ENCODE results near the gene SFSWAP. TPM values are rescaled to one million over a fixed set of nuclear protein-coding genes. Genes with fewer than 3 reads are reported as not detected.

SFSWAP gene
- polyA plus RNA-seq, 4 donors = 19.7 to 34.7 (median 33.4) TPM

DNA sequence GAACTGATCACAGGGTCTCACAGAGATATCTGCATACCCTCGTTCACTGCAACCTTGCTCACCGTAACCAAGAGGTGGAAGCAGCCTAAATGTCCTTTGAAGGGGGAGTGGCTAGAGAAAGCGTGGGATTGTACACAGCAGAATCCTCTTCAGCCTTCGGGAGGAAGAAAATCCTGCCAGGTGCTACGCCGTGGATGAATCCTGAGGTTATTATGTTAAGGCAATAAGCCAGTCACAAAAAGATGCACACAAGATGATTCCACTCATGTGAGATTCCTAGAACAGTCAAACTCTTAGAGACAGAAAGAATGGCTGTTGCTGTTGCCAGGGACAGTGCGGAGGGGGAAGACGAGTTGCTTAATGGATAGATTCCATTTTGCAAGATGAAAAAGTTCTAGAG lies 39.6 kb upstream of the SFSWAP start:
- Histone ChIP-seq H3K27me3 (ENCODE audit: control insufficient read depth in 3 of 3, insufficient read depth in 3 of 3, low read length in 3 of 3) (peaks cover 0 to 5% (median 0%) of the 10 kb centered on the region in 3 donors), H3K27ac (ENCODE audit: low read depth in 1 of 3, low read length in 2 of 3) (no peak overlapping the region), H3K4me3 (ENCODE audit: low read depth in 1 of 3, low read length in 3 of 3) (no peak overlapping the region), H3K9me3 (ENCODE audit: control insufficient read depth in 2 of 2, insufficient read depth in 1 of 2, low read depth in 1 of 2, low read length in 1 of 2) (peaks cover 0 to 3% of the 10 kb centered on the region in 2 donors), H3K4me1 (ENCODE audit: control insufficient read depth in 3 of 3, insufficient read depth in 2 of 3, low read depth in 1 of 3, low read length in 2 of 3) (no peaks in the 10 kb centered on the region), H3K36me3 (ENCODE audit: control insufficient read depth in 3 of 3, insufficient read depth in 2 of 3, low read depth in 1 of 3, low read length in 3 of 3) (no peaks in the 10 kb centered on the region)
- DNase-seq (no peak), FAIRE-seq (no peak)
- 54 to 70% (median 68%) methylated on average over 8 of the region's 8 CpGs for WGBS, 3 donors

DNA sequence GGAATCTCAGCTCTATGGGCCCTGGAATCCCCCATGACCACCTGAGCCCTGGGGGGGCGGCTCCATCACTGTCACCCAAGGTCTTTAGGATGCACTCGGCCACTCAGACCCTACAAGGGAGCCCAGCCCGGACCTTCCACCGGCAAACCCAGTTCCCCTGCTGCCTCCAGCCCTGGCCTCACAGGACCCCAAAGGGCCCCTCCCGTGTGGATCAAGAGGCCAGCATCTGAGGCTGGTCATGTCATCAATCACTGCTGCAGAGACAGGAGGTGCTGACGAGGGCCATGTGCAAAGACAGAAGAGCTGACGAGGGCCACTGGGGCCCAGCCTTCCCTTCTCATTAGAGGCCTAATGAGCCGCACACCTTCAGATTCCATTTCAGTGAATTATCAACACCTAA lies 39.0 kb upstream of the SFSWAP start:
- DNase-seq (no peak), FAIRE-seq (no peak)
- Histone ChIP-seq H3K27ac (ENCODE audit: low read depth in 1 of 3, low read length in 2 of 3) (no peak overlapping the region), H3K27me3 (ENCODE audit: control insufficient read depth in 3 of 3, insufficient read depth in 3 of 3, low read length in 3 of 3) (peaks cover 0 to 5% (median 0%) of the 10 kb centered on the region in 3 donors), H3K4me1 (ENCODE audit: control insufficient read depth in 3 of 3, insufficient read depth in 2 of 3, low read depth in 1 of 3, low read length in 2 of 3) (no peaks in the 10 kb centered on the region), H3K36me3 (ENCODE audit: control insufficient read depth in 3 of 3, insufficient read depth in 2 of 3, low read depth in 1 of 3, low read length in 3 of 3) (no peaks in the 10 kb centered on the region), H3K4me3 (ENCODE audit: low read depth in 1 of 3, low read length in 3 of 3) (no peak overlapping the region), H3K9me3 (ENCODE audit: control insufficient read depth in 2 of 2, insufficient read depth in 1 of 2, low read depth in 1 of 2, low read length in 1 of 2) (peaks cover 0 to 3% of the 10 kb centered on the region in 2 donors)
- WGBS, 3 donors = 41 to 58% (median 56%) methylated on average over 8 of the region's 8 CpGs

DNA sequence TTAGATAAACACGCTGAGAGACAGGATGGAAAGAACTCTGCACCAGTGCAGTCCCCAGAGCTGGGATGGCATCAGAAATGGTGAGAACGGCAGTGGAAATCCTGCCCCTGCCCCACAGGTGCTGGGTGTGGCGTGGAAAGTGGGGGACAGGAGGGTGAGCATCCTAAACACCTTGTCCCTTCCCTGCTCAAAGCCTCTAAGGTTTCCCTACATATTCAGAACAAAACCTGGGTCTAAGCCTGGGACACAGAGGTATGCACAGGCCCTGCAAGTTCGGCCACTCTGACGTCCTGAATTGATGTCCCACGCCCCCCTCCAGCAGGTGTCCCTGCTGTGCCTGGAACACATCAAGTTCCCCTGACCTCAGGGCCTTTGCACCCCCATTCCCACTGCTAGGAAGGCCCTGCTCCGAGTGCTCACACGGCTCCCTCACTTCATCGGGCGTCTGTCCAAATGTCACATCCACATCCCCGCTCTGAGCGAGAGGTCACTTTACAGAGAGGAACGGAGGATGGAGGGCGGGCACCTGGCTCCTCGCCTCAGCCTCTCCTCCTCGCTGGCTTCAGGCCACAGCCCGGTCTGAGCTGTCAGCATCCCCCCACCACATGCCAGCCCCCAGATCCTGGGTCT lies 38.5 kb upstream of the SFSWAP start:
- 72 to 77% (median 74%) methylated on average over 17 of the region's 17 CpGs for WGBS, 3 donors
- H3K9me3 ChIP-seq (ENCODE audit: control insufficient read depth in 2 of 2, insufficient read depth in 1 of 2, low read depth in 1 of 2, low read length in 1 of 2) = peaks cover 0 to 3% of the 10 kb centered on the region in 2 donors
- no peaks in the 10 kb centered on the region for H3K36me3 ChIP-seq (ENCODE audit: control insufficient read depth in 3 of 3, insufficient read depth in 2 of 3, low read depth in 1 of 3, low read length in 3 of 3)
- DNase-seq (no peak), FAIRE-seq (no peak)
- H3K4me3 ChIP-seq (ENCODE audit: low read depth in 1 of 3, low read length in 3 of 3) = no peak overlapping the region
- peaks cover 0 to 5% (median 0%) of the 10 kb centered on the region in 3 donors for H3K27me3 ChIP-seq (ENCODE audit: control insufficient read depth in 3 of 3, insufficient read depth in 3 of 3, low read length in 3 of 3)
- no peak overlapping the region for H3K27ac ChIP-seq (ENCODE audit: low read depth in 1 of 3, low read length in 2 of 3)
- H3K4me1 ChIP-seq (ENCODE audit: control insufficient read depth in 3 of 3, insufficient read depth in 2 of 3, low read depth in 1 of 3, low read length in 2 of 3) = no peaks in the 10 kb centered on the region

DNA sequence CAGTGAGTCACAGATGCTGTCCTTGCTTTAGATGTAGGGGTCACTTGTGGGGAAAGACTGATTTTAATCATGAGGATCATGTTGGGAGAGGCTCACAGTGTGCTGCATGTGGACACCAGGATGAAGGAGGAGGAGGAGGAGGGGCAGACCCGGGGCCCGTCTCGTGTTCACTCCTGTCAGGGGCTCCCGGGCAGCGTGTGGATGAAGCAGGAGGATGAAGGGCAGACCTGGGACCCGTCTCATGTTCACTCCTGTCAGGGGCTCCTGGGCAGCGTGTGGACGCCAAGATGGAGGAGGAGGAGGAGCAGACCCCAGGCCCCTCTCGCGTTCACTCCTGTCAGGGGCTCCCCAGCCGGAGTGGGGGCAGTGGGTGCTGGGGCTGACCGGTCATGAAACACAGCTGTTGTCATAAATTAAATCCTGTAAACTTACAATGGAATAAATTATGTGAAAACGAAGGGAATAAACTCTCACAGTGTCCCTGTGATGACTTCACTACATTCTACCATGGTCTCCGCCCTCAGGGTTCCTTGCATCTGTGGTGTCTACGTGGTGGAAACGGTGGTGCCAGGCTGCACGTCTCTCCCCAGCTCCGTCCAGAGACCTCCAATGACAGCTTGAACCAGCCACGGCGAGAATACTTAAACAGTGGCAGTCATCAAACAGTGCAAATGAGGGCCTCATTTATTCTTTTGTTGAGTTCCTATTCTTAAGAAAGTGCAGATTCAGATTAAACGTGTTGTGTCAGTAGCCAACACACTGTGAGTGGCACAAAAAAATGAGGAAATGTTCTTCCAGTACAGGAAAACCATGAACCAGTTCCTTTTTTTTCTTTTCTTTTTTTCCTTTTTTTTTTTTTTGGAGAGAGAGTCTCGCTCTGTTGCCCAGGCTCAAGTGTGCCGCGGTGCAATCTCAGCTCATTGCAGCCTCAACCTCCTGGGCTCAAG lies 37.7 kb upstream of the SFSWAP start:
- Histone ChIP-seq H3K27ac (ENCODE audit: low read depth in 1 of 3, low read length in 2 of 3) (no peak overlapping the region), H3K9me3 (ENCODE audit: control insufficient read depth in 2 of 2, insufficient read depth in 1 of 2, low read depth in 1 of 2, low read length in 1 of 2) (peaks cover 0 to 3% of the 10 kb centered on the region in 2 donors), H3K27me3 (ENCODE audit: control insufficient read depth in 3 of 3, insufficient read depth in 3 of 3, low read length in 3 of 3) (peaks cover 0 to 5% (median 0%) of the 10 kb centered on the region in 3 donors), H3K36me3 (ENCODE audit: control insufficient read depth in 3 of 3, insufficient read depth in 2 of 3, low read depth in 1 of 3, low read length in 3 of 3) (no peaks in the 10 kb centered on the region), H3K4me1 (ENCODE audit: control insufficient read depth in 3 of 3, insufficient read depth in 2 of 3, low read depth in 1 of 3, low read length in 2 of 3) (no peaks in the 10 kb centered on the region), H3K4me3 (ENCODE audit: low read depth in 1 of 3, low read length in 3 of 3) (no peak overlapping the region)
- WGBS, 3 donors = 67 to 77% (median 72%) methylated on average over 24 of the region's 24 CpGs
- DNase-seq = no peak
- no peak for FAIRE-seq

DNA sequence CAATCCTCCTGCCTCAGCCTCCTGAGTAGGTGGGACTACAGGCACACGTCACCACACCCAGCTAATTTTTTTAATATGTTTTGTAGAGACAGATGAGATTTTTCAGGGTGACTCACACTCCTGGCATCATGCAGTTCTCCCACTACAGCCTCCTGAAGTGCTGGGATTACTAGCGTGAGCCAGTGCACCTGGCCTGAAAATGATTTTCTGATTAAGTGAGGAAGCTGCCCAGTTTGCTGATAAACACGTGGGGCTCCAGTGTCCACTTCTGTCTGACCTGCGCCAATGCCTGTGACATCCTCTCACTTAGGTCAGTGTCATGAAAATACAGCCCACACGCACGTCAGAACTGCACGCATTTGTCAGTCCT lies 37.0 kb upstream of the SFSWAP start:
- peaks cover 0 to 3% of the 10 kb centered on the region in 2 donors for H3K9me3 ChIP-seq (ENCODE audit: control insufficient read depth in 2 of 2, insufficient read depth in 1 of 2, low read depth in 1 of 2, low read length in 1 of 2)
- H3K27me3 ChIP-seq (ENCODE audit: control insufficient read depth in 3 of 3, insufficient read depth in 3 of 3, low read length in 3 of 3) = peaks cover 0 to 5% (median 0%) of the 10 kb centered on the region in 3 donors
- no peaks in the 10 kb centered on the region for H3K4me1 ChIP-seq (ENCODE audit: control insufficient read depth in 3 of 3, insufficient read depth in 2 of 3, low read depth in 1 of 3, low read length in 2 of 3)
- DNase-seq (no peak), FAIRE-seq (no peak)
- no peak overlapping the region for H3K4me3 ChIP-seq (ENCODE audit: low read depth in 1 of 3, low read length in 3 of 3)
- WGBS, 3 donors = 63 to 76% (median 71%) methylated on average over 7 of the region's 7 CpGs
- H3K27ac ChIP-seq (ENCODE audit: low read depth in 1 of 3, low read length in 2 of 3) = no peak overlapping the region
- no peaks in the 10 kb centered on the region for H3K36me3 ChIP-seq (ENCODE audit: control insufficient read depth in 3 of 3, insufficient read depth in 2 of 3, low read depth in 1 of 3, low read length in 3 of 3)

DNA sequence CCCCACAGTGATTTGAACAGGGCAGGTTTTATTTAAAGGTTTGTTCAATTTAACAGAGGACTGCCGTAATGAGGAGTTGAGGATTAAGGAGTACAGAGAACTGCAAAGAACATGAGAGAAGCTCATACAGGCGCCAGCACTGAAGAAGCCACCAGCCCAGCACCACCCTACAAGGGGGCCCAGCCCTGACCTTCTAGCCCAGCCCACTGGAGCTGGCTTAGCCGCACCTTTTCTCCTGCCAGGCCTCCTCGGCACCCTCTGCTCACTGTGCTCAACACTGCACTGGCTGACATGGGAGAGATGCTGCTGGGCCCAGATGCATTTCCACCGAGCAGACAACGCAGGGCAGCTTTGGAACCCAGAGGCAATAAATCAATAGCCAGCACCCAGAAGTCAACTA lies 36.5 kb upstream of the SFSWAP start:
- FAIRE-seq = no peak
- WGBS, 3 donors = 85 to 89% (median 89%) methylated on average over 6 of the region's 6 CpGs
- Histone ChIP-seq H3K36me3 (ENCODE audit: control insufficient read depth in 3 of 3, insufficient read depth in 2 of 3, low read depth in 1 of 3, low read length in 3 of 3) (no peaks in the 10 kb centered on the region), H3K27me3 (ENCODE audit: control insufficient read depth in 3 of 3, insufficient read depth in 3 of 3, low read length in 3 of 3) (peaks cover 0 to 5% (median 0%) of the 10 kb centered on the region in 3 donors), H3K9me3 (ENCODE audit: control insufficient read depth in 2 of 2, insufficient read depth in 1 of 2, low read depth in 1 of 2, low read length in 1 of 2) (peaks cover 0 to 3% of the 10 kb centered on the region in 2 donors), H3K4me1 (ENCODE audit: control insufficient read depth in 3 of 3, insufficient read depth in 2 of 3, low read depth in 1 of 3, low read length in 2 of 3) (no peaks in the 10 kb centered on the region), H3K27ac (ENCODE audit: low read depth in 1 of 3, low read length in 2 of 3) (no peak overlapping the region), H3K4me3 (ENCODE audit: low read depth in 1 of 3, low read length in 3 of 3) (no peak overlapping the region)
- DNase-seq = no peak

DNA sequence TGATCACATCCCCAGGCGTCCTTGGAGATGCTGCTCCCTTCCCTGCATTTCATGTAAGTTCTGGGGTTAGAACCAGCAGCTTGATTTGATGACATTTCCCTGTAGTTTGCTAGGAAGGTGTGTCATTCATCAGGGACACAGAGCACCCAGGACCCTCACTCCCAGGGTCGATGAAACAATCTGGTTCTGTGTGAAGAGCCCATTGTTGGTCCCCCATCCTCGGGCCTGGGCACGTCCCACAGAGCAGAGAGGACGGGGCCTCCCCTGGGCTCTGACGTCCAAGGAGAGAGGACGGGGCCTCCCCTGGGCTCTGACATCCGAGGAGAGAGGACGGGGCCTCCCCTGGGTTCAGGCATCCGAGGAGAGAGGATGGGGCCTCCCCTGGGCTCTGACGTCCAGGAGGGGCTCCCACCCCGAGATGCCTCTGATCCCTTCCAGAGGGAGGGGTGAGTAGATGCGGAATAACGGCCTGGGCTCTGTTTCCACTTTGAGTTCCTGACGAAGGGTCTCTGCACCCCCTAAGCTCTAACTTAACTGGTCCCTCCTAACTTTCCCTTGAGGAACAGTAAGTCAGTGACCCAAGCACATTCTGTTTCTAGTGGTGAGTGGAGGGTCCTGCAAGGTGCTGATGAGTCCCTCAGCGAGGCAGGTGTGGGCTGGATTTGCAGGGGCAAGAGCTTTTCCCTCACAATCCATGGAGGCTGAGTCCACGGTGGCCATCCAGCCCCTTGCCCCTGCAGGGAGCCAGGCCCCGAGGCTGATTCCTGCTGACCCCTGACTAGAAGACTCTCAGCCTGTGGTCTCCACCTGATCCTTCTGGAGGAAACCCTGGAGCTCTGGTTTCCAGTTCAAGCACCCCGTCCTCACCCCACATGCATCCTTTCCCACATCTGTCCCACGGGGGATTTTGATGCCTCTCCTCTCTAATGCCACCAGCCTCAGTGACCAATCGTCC lies 35.5 kb upstream of the SFSWAP start:
- DNase-seq = no peak
- FAIRE-seq = no peak
- Histone ChIP-seq H3K4me3 (ENCODE audit: low read depth in 1 of 3, low read length in 3 of 3) (no peak overlapping the region), H3K36me3 (ENCODE audit: control insufficient read depth in 3 of 3, insufficient read depth in 2 of 3, low read depth in 1 of 3, low read length in 3 of 3) (no peaks in the 10 kb centered on the region), H3K27ac (ENCODE audit: low read depth in 1 of 3, low read length in 2 of 3) (no peak overlapping the region), H3K9me3 (ENCODE audit: control insufficient read depth in 2 of 2, insufficient read depth in 1 of 2, low read depth in 1 of 2, low read length in 1 of 2) (peaks cover 0 to 3% of the 10 kb centered on the region in 2 donors), H3K27me3 (ENCODE audit: control insufficient read depth in 3 of 3, insufficient read depth in 3 of 3, low read length in 3 of 3) (peaks cover 0 to 5% (median 0%) of the 10 kb centered on the region in 3 donors), H3K4me1 (ENCODE audit: control insufficient read depth in 3 of 3, insufficient read depth in 2 of 3, low read depth in 1 of 3, low read length in 2 of 3) (no peaks in the 10 kb centered on the region)
- 76 to 82% (median 81%) methylated on average over 19 to 21 of the region's 21 CpGs for WGBS, 3 donors

DNA sequence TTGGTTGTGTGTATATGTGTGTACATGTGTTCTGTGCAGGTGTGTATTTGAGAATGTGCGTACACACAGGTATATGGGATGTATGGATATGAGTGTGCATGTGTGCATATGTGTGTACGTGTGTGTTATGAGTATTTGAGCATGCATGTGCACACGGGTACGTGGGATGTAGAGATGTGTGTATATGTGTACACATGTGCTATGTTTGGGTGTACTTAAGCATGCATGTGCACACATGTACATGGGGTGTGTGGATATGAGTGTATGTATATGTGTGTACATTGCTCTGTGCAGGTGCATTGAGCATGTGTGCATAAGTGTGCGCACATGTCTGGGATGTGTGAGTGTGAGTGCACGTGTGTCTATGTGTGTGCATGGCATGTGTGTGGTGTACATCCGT lies 34.3 kb upstream of the SFSWAP start:
- DNase-seq (no peak), FAIRE-seq (no peak)
- H3K4me1 ChIP-seq (ENCODE audit: control insufficient read depth in 3 of 3, insufficient read depth in 2 of 3, low read depth in 1 of 3, low read length in 2 of 3) = no peaks in the 10 kb centered on the region
- H3K9me3 ChIP-seq (ENCODE audit: control insufficient read depth in 2 of 2, insufficient read depth in 1 of 2, low read depth in 1 of 2, low read length in 1 of 2) = peaks cover 0 to 3% of the 10 kb centered on the region in 2 donors
- no peak overlapping the region for H3K4me3 ChIP-seq (ENCODE audit: low read depth in 1 of 3, low read length in 3 of 3)
- 81 to 86% (median 86%) methylated on average over 7 of the region's 7 CpGs for WGBS, 3 donors
- no peak overlapping the region for H3K27ac ChIP-seq (ENCODE audit: low read depth in 1 of 3, low read length in 2 of 3)
- H3K36me3 ChIP-seq (ENCODE audit: control insufficient read depth in 3 of 3, insufficient read depth in 2 of 3, low read depth in 1 of 3, low read length in 3 of 3) = no peaks in the 10 kb centered on the region
- H3K27me3 ChIP-seq (ENCODE audit: control insufficient read depth in 3 of 3, insufficient read depth in 3 of 3, low read length in 3 of 3) = peaks cover 0 to 5% (median 0%) of the 10 kb centered on the region in 3 donors
